Loucy (cell line): ENCODE measurements around the gene ARPIN.

ENCODE experiments used
- H2AFZ ChIP-seq: fragments of 200-600 bp; sonication (generic); 2 replicates; pipeline ENCODE4 v1.6.0; 2016; ENCODE audit warnings: antibody characterized with exemption, mild to moderate bottlenecking, low read length, moderate library complexity
- H3F3A ChIP-seq: fragments of 200-600 bp; 2 replicates; pipeline ENCODE4 v1.6.0; 2016; ENCODE audit warnings: antibody characterized with exemption, low read depth, mild to moderate bottlenecking
- H3K27me3 ChIP-seq: fragments of 200-600 bp; sonication (generic); 2 replicates; pipeline ENCODE4 v1.6.1; 2014; ENCODE audit warnings: low read length, mild to moderate bottlenecking; ENCODE audit not compliant: insufficient read depth, poor library complexity, severe bottlenecking
- H3K36me3 ChIP-seq: fragments of 200-600 bp; sonication (generic); 2 replicates; pipeline ENCODE4 v1.6.1; 2016; ENCODE audit warnings: low read length; ENCODE audit not compliant: insufficient read depth
- H3K4me1 ChIP-seq: fragments of 200-600 bp; sonication (generic); 2 replicates; pipeline ENCODE4 v1.5.1; 2014; ENCODE audit warnings: low read length, mild to moderate bottlenecking; ENCODE audit not compliant: insufficient read depth, poor library complexity, severe bottlenecking
- H3K4me2 ChIP-seq: fragments of 200-600 bp; sonication (generic); 2 replicates; pipeline ENCODE4 v1.6.0; 2014; ENCODE audit warnings: antibody characterized with exemption, low read length, low read depth, mild to moderate bottlenecking; ENCODE audit not compliant: poor library complexity, severe bottlenecking
- H3K4me3 ChIP-seq: fragments of 200-600 bp; sonication (generic); 2 replicates; pipeline ENCODE4 v1.5.1; 2014; ENCODE audit warnings: low read length, mild to moderate bottlenecking, mixed read lengths; ENCODE audit not compliant: poor library complexity, severe bottlenecking
- H3K79me2 ChIP-seq: fragments of 200-600 bp; sonication (generic); 2 replicates; pipeline ENCODE4 v1.6.1; 2014; ENCODE audit warnings: low read length; ENCODE audit not compliant: insufficient read depth
- H3K9ac ChIP-seq: fragments of 200-600 bp; sonication (generic); 2 replicates; pipeline ENCODE4 v1.6.0; 2014; ENCODE audit warnings: mild to moderate bottlenecking, low read depth, low read length, moderate library complexity; ENCODE audit not compliant: poor library complexity, severe bottlenecking
- H3K9me2 ChIP-seq: fragments of 200-600 bp; sonication (generic); replicated peaks from 2 replicates; pipeline ENCODE4 v1.6.1; 2016; ENCODE audit warnings: low read depth, low read length, mixed read lengths
- H3K9me3 ChIP-seq: fragments of 200-600 bp; sonication (generic); 2 replicates; pipeline ENCODE4 v1.6.1; 2014; ENCODE audit warnings: mild to moderate bottlenecking, antibody characterized with exemption, low read length, low read depth; ENCODE audit not compliant: insufficient read depth
- H4K20me1 ChIP-seq: fragments of 200-600 bp; sonication (generic); 2 replicates; pipeline ENCODE4 v1.6.0; 2014; ENCODE audit warnings: antibody characterized with exemption, low read length, mild to moderate bottlenecking; ENCODE audit not compliant: insufficient read depth, poor library complexity, severe bottlenecking
- CTCF ChIP-seq: fragments of 200-600 bp; sonication (generic); conservative IDR thresholded peaks from 2 replicates; pipeline ENCODE4 v1.5.1; 2014; ENCODE audit warnings: mild to moderate bottlenecking, antibody characterized with exemption, low read length
- EZH2phosphoT487 ChIP-seq: fragments of 200-600 bp; IDR thresholded peaks from 2 replicates; pipeline ENCODE4 v1.6.1; 2018; ENCODE audit warnings: antibody characterized with exemption, mild to moderate bottlenecking, moderate library complexity, borderline replicate concordance

Gene ARPIN

GRCh38 chr15:89876396-89877082, 36.2 kb downstream of the ARPIN start:
- Histone ChIP-seq H3F3A (no peaks in the 10 kb centered on the region), H3K9ac (no peak overlapping the region), H4K20me1 (no peaks in the 10 kb centered on the region), H2AFZ (no peak overlapping the region), H3K4me2 (no peak overlapping the region), H3K4me1 (no peaks in the 10 kb centered on the region), H3K27me3 (no peaks in the 10 kb centered on the region), H3K9me2 (no peaks in the 10 kb centered on the region), H3K79me2 (no peaks in the 10 kb centered on the region), H3K9me3 (no peaks in the 10 kb centered on the region), H3K4me3 (no peak overlapping the region), H3K36me3 (peaks cover 4% of the 10 kb centered on the region; the same call in 1 of the 2 replicates)
- no peak for TF ChIP-seq CTCF
- TF ChIP-seq EZH2phosphoT487: no peak

- Histone ChIP-seq H3K4me1 (no peaks in the 10 kb centered on the region), H3K9me2 (no peaks in the 10 kb centered on the region), H3K36me3 (peaks cover 8% of the 10 kb centered on the region; the same call in 1 of the 2 replicates), H2AFZ (no peak overlapping the region), H3K4me3 (no peak overlapping the region), H3K4me2 (no peak overlapping the region), H4K20me1 (no peaks in the 10 kb centered on the region), H3K27me3 (no peaks in the 10 kb centered on the region), H3K79me2 (no peaks in the 10 kb centered on the region), H3K9me3 (no peaks in the 10 kb centered on the region), H3F3A (no peaks in the 10 kb centered on the region), H3K9ac (no peak overlapping the region)
- TF ChIP-seq EZH2phosphoT487: no peak
- no peak for TF ChIP-seq CTCF
These were observed 37.0 kb downstream of the ARPIN start for GRCh38 chr15:89875741-89876140.

DNA sequence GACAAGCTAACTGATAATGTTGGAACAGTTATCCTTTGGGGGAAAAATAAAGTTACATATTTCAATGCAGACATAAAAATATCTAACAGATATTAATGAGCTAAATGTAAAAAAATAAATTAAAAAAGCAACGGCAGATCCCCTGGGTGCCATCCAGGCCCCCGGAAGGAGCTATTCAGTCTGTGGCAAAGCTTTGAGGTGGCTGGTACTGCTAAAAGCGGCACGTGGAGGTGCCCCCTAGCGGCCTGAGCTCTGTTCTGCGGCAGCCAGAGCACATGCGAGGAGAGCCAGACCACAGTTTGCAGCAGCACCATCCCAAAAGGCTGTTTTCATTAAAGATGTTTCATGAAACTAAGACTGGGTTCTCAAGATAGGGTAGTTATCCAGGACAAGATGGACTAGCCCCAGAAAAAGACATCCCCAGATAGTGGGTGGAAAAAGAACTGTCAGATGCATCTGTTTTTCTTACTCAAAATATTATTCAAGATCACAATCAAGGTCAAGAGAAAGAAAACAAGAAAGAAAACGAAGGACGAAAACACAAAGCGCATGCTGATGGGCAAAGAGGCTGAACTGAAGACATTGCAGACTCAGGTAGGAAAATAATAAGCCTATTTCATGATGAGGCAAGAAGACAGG, 37.7 kb downstream of the ARPIN start:
- Histone ChIP-seq H3K9ac (no peak overlapping the region), H3K9me3 (no peaks in the 10 kb centered on the region), H3K79me2 (no peaks in the 10 kb centered on the region), H3K27me3 (no peaks in the 10 kb centered on the region), H3F3A (no peaks in the 10 kb centered on the region), H3K4me2 (no peak overlapping the region), H3K4me1 (no peaks in the 10 kb centered on the region), H4K20me1 (no peaks in the 10 kb centered on the region), H3K36me3 (peaks cover 10% of the 10 kb centered on the region; the same call in 1 of the 2 replicates), H3K9me2 (no peaks in the 10 kb centered on the region), H2AFZ (peak overlapping the region; percentile 72; the same call in 1 of the 2 replicates), H3K4me3 (peak overlapping the region; percentile 38)
- TF ChIP-seq CTCF (peak; percentile 96), EZH2phosphoT487 (no peak)
